Panc1 (cell line): ENCODE data around the gene ANKRD13A. TPM values are rescaled to one million over a fixed set of nuclear protein-coding genes. Genes with fewer than 3 reads are reported as not detected.

Experiments used
- ATAC-seq: fragments of 200-7000 bp; cut with Tn5 transposase; 2 replicates; pipeline ENCODE4 v1.9.1; 2020; ENCODE audit warnings: mild to moderate bottlenecking, moderate library complexity
- BruUV-seq: library from RNA; stranded (reverse); fragments of 400-500 nt; replicated peaks from 2 replicates; lab custom pipeline; 2021; lab: Mats Ljungman, UMichigan
- CTCF ChIA-PET: fragments of 300-600 bp; sonication (Branson Sonifier 250); formaldehyde crosslinking; loops from one replicate; lab custom pipeline; 2022; ENCODE audit warnings: antibody characterized with exemption; lab: Charles Lee
- POLR2A ChIA-PET: fragments of 300-600 bp; sonication (Branson Sonifier 250); formaldehyde crosslinking; loops from one replicate; lab custom pipeline; 2022; ENCODE audit warnings: antibody characterized with exemption; lab: Charles Lee
- DNase-seq: peaks from one replicate; pipeline ENCODE4 v3.0.0-alpha.2; 2010; ENCODE audit warnings: low read depth, low spot score
- H3K27ac ChIP-seq: 2 replicates; pipeline ENCODE4 v1.5.1; 2011; ENCODE audit warnings: mild to moderate bottlenecking, low read length, inconsistent platforms
- H3K27me3 ChIP-seq: fragments of 200-500 bp; sonication (Bioruptor generic); 2 replicates; pipeline ENCODE4 v1.6.0; 2014; ENCODE audit warnings: low read length, inconsistent platforms; ENCODE audit not compliant: control insufficient read depth, insufficient read depth
- H3K36me3 ChIP-seq: fragments of 200-500 bp; sonication (Bioruptor generic); 2 replicates; pipeline ENCODE4 v1.5.1; 2014; ENCODE audit warnings: inconsistent platforms, mild to moderate bottlenecking, low read length, moderate library complexity; ENCODE audit not compliant: control insufficient read depth, insufficient read depth
- H3K4me1 ChIP-seq: 2 replicates; pipeline ENCODE4 v1.5.1; 2011; ENCODE audit warnings: inconsistent platforms, mild to moderate bottlenecking, low read length, moderate library complexity; ENCODE audit not compliant: control insufficient read depth, insufficient read depth
- H3K4me3 ChIP-seq, 2 experiments: 2 replicates each; pipeline ENCODE4 v1.5.1; 2011 to 2012; ENCODE audit warnings: low read depth in 2 of 2, low read length in 2 of 2, mild to moderate bottlenecking in 2 of 2, inconsistent platforms in 1 of 2, moderate library complexity in 1 of 2
- H3K9me3 ChIP-seq: fragments of 200-500 bp; sonication (Bioruptor generic); 2 replicates; pipeline ENCODE4 v1.5.1; 2014; ENCODE audit warnings: low read depth, mild to moderate bottlenecking, inconsistent platforms, low read length, moderate library complexity; ENCODE audit not compliant: control insufficient read depth, insufficient read depth
- POLR2AphosphoS5 ChIP-seq: IDR thresholded peaks from 2 replicates; pipeline ENCODE4 v1.6.1; 2012; ENCODE audit warnings: mild to moderate bottlenecking, low read depth, low read length, moderate library complexity
- SIN3A ChIP-seq: IDR thresholded peaks from 2 replicates; pipeline ENCODE4 v1.6.1; 2012; ENCODE audit warnings: low read depth, mild to moderate bottlenecking, low read length, moderate library complexity, borderline replicate concordance; ENCODE audit not compliant: insufficient read depth
- TCF7L2 ChIP-seq: IDR thresholded peaks from 2 replicates; pipeline ENCODE4 v1.6.1; 2011; ENCODE audit warnings: mild to moderate bottlenecking, low read depth, low read length, inconsistent platforms
- in situ Hi-C: cut with HindIII; loops from 2 replicates; pipeline ENCODE4 v1.10.0; 2016; ENCODE audit warnings: low sequenced_read_pairs, low pct_unique_long_range_greater_than_20kb
- intact Hi-C: fragments of 100-400 bp; cut with micrococcal nuclease; formaldehyde crosslinking; loops from one replicate; pipeline ENCODE4 v1.10.0; 2022; ENCODE audit not compliant: unreplicated experiment
- total RNA-seq: library from RNA; stranded (reverse); gene quantifications from one replicate; pipeline ENCODE4 v1.2.1, GENCODE V29; 2021; ENCODE audit not compliant: unreplicated experiment
- TF ChIP-seq, protein P1 (sequence below), 2 experiments: IDR thresholded peaks; 2 replicates each; pipeline ENCODE4 v1.6.1; 2011 to 2012; ENCODE audit warnings: low read depth in 2 of 2, control low read depth in 1 of 2, low read length in 1 of 2, mild to moderate bottlenecking in 1 of 2, moderate library complexity in 1 of 2; ENCODE audit not compliant: insufficient read depth in 1 of 2
- TF ChIP-seq, protein P2 (sequence below): fragments of 450-650 bp; IDR thresholded peaks from 2 replicates; pipeline ENCODE4 v1.5.1; 2017; ENCODE audit warnings: mild to moderate bottlenecking

ANKRD13A gene
- total RNA-seq, 1 experiment from 2014 or later = 34.4 TPM

DNA sequence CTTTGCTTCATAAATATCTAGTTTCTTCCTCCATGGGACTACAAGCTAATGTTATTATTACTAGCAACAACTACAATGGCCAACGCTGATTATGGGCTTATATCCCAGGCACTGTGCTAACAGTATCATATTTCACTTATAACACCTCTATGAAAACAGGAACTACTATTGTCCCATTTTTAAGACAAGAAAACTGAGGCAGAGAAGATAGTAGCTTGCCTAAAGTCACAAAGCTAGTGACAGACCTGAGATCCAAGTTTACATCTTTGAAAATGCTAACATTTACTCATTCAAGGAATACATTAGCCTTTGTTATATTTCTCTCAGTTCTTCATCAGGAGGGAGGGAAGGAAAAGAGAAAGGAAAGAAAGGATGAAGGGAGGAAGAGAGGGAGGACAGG, 35.9 kb upstream of the ANKRD13A start:
- CTCF ChIA-PET = no interaction called here
- BruUV-seq = no TSS peak
- POLR2A ChIA-PET = interaction anchor here (0.6 to 1.2 kb wide), 2 partner anchors 13 to 81 kb away, joined by 3 to 8 read pairs; no protein-coding TSS in a partner anchor

DNA sequence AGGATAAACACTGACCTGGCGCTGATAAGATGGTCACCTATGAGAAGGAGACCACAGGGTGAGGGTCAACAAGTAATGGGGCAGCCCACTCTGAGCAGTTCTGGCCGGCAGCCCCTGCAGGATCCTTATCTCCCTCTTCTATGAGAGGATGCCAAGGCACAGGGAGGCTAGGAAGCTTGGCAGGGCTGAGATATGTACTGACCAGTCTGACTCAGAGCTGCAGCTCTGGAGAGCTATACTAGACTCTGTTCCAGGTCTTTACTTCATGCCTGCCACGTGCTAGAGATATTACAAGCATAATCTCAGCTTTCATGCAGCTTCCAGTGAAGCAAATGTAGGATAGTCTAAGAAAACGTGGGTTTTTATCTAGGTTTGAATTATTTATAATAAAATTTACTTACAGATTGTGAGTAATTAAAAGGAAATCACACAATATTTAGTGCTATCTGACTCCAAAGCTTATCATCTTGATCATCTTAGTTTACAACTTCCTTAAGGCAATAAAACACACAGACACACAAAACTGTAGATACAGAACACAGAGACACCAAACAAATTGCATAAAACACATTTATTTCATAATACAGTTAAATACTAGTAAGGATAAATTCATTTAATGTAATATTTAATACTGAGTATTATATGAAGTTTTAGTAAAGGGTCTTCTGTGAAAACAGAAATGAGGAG, 35.3 kb upstream of the ANKRD13A start:
- no peak for TF ChIP-seq POLR2AphosphoS5
- no peak for TF ChIP-seq SIN3A
- no peak for TF ChIP-seq TCF7L2
- TF ChIP-seq, protein P1, sequence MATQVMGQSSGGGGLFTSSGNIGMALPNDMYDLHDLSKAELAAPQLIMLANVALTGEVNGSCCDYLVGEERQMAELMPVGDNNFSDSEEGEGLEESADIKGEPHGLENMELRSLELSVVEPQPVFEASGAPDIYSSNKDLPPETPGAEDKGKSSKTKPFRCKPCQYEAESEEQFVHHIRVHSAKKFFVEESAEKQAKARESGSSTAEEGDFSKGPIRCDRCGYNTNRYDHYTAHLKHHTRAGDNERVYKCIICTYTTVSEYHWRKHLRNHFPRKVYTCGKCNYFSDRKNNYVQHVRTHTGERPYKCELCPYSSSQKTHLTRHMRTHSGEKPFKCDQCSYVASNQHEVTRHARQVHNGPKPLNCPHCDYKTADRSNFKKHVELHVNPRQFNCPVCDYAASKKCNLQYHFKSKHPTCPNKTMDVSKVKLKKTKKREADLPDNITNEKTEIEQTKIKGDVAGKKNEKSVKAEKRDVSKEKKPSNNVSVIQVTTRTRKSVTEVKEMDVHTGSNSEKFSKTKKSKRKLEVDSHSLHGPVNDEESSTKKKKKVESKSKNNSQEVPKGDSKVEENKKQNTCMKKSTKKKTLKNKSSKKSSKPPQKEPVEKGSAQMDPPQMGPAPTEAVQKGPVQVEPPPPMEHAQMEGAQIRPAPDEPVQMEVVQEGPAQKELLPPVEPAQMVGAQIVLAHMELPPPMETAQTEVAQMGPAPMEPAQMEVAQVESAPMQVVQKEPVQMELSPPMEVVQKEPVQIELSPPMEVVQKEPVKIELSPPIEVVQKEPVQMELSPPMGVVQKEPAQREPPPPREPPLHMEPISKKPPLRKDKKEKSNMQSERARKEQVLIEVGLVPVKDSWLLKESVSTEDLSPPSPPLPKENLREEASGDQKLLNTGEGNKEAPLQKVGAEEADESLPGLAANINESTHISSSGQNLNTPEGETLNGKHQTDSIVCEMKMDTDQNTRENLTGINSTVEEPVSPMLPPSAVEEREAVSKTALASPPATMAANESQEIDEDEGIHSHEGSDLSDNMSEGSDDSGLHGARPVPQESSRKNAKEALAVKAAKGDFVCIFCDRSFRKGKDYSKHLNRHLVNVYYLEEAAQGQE (IDR thresholded peaks at IDR 0.05; ENCODE audit: insufficient read depth in 1 of 2, low read depth in 2 of 2, low read length in 1 of 2) = no peak
- TF ChIP-seq, protein P2, sequence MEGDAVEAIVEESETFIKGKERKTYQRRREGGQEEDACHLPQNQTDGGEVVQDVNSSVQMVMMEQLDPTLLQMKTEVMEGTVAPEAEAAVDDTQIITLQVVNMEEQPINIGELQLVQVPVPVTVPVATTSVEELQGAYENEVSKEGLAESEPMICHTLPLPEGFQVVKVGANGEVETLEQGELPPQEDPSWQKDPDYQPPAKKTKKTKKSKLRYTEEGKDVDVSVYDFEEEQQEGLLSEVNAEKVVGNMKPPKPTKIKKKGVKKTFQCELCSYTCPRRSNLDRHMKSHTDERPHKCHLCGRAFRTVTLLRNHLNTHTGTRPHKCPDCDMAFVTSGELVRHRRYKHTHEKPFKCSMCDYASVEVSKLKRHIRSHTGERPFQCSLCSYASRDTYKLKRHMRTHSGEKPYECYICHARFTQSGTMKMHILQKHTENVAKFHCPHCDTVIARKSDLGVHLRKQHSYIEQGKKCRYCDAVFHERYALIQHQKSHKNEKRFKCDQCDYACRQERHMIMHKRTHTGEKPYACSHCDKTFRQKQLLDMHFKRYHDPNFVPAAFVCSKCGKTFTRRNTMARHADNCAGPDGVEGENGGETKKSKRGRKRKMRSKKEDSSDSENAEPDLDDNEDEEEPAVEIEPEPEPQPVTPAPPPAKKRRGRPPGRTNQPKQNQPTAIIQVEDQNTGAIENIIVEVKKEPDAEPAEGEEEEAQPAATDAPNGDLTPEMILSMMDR = no peak
- Histone ChIP-seq H3K27me3 (no peaks in the 10 kb centered on the region), H3K4me1 (no peaks in the 10 kb centered on the region), H3K4me3 (no peak overlapping the region), H3K36me3 (peaks cover 3% of the 10 kb centered on the region; the same call in 1 of the 2 replicates), H3K9me3 (no peaks in the 10 kb centered on the region), H3K27ac (no peak overlapping the region)
- ChIA-PET CTCF (no interaction called here), POLR2A (interaction anchor here (0.6 to 1.2 kb wide), 2 partner anchors 12 to 82 kb away, joined by 3 to 8 read pairs; no protein-coding TSS in a partner anchor)
- intact Hi-C loops (no loop called here), in situ Hi-C loops (no loop called here)
- no TSS peak for BruUV-seq
- ATAC-seq (no peak), DNase-seq (no peak)

More for the DNA sequence above, 35.9 kb upstream of the ANKRD13A start:
- ATAC-seq (no peak), DNase-seq (no peak)
- H3K4me3 ChIP-seq = no peak overlapping the region
- H3K27ac ChIP-seq = no peak overlapping the region
- TF ChIP-seq, protein P1 (IDR thresholded peaks at IDR 0.05; ENCODE audit: insufficient read depth in 1 of 2, low read depth in 2 of 2, low read length in 1 of 2) = no peak
- TF ChIP-seq SIN3A (no peak), POLR2AphosphoS5 (no peak), TCF7L2 (no peak)
- TF ChIP-seq, protein P2 = no peak
- H3K9me3 ChIP-seq = no peaks in the 10 kb centered on the region
- peaks cover 3% of the 10 kb centered on the region; the same call in 1 of the 2 replicates for H3K36me3 ChIP-seq
- intact Hi-C loops (no loop called here), in situ Hi-C loops (no loop called here)
- H3K4me1 ChIP-seq = no peaks in the 10 kb centered on the region
- no peaks in the 10 kb centered on the region for H3K27me3 ChIP-seq
